ENCODE results near the gene AGK.

DNA sequence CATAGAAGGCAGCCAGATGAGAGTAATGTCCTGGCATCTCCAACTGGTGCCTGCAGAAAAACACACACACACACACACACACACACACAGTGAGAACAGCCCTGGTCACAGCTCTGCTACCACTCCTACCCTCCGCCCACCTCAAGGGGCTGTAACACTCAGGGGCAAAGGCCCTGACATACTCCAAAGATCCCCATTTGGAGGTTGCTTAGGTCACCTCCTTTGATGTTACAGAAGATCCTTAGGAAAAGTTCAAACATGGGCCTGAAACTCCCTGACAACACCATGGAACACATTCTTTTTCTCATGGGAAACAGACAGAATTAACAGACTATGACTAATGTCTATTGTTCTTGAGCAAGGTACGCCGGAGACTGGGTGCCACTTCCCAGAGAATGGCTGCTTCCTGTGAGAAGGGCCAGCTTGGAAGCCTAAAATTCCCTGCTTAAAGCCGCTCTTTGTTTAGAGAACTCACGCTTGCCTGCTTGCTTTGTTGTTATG lies 123.0 kb downstream of the AGK start:
- TF ChIP-seq, protein P1, sequence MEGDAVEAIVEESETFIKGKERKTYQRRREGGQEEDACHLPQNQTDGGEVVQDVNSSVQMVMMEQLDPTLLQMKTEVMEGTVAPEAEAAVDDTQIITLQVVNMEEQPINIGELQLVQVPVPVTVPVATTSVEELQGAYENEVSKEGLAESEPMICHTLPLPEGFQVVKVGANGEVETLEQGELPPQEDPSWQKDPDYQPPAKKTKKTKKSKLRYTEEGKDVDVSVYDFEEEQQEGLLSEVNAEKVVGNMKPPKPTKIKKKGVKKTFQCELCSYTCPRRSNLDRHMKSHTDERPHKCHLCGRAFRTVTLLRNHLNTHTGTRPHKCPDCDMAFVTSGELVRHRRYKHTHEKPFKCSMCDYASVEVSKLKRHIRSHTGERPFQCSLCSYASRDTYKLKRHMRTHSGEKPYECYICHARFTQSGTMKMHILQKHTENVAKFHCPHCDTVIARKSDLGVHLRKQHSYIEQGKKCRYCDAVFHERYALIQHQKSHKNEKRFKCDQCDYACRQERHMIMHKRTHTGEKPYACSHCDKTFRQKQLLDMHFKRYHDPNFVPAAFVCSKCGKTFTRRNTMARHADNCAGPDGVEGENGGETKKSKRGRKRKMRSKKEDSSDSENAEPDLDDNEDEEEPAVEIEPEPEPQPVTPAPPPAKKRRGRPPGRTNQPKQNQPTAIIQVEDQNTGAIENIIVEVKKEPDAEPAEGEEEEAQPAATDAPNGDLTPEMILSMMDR (IDR thresholded peaks at IDR 0.05; ENCODE audit: low read depth, low read length, missing input control), result no peak
- TF ChIP-seq RAD21 (IDR thresholded peaks at IDR 0.05), result no peak
- TF ChIP-seq, protein P2, sequence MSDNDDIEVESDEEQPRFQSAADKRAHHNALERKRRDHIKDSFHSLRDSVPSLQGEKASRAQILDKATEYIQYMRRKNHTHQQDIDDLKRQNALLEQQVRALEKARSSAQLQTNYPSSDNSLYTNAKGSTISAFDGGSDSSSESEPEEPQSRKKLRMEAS (IDR thresholded peaks at IDR 0.05), result no peak
